ACC112 (cell line): Measurements from ENCODE around the gene NAA10.

ENCODE experiments used
- H2AFZ ChIP-seq: fragments of 200-600 bp; sonication (generic); one replicate; pipeline ENCODE4 v1.6.0; 2017; ENCODE audit warnings: antibody characterized with exemption, low read length; ENCODE audit not compliant: unreplicated experiment
- H3K27ac ChIP-seq: fragments of 200-600 bp; sonication (generic); 2 replicates; pipeline ENCODE4 v1.5.1; 2014; ENCODE audit warnings: low read depth, mild to moderate bottlenecking, antibody characterized with exemption, low read length, moderate library complexity
- H3K27me3 ChIP-seq: fragments of 200-600 bp; sonication (generic); 2 replicates; pipeline ENCODE4 v1.6.1; 2014; ENCODE audit warnings: mild to moderate bottlenecking, antibody characterized with exemption, low read length, moderate library complexity, mixed read lengths; ENCODE audit not compliant: insufficient read depth
- H3K36me3 ChIP-seq: fragments of 200-600 bp; sonication (generic); 2 replicates; pipeline ENCODE4 v1.6.1; 2016; ENCODE audit warnings: mild to moderate bottlenecking, antibody characterized with exemption, low read length, moderate library complexity, mixed read lengths; ENCODE audit not compliant: insufficient read depth
- H3K4me1 ChIP-seq: fragments of 200-600 bp; sonication (generic); one replicate; pipeline ENCODE4 v1.6.1; 2016; ENCODE audit warnings: low read length, mixed read lengths; ENCODE audit not compliant: insufficient read depth, unreplicated experiment, control insufficient read depth
- H3K4me3 ChIP-seq: fragments of 200-600 bp; sonication (generic); 2 replicates; pipeline ENCODE4 v1.5.1; 2014; ENCODE audit warnings: mild to moderate bottlenecking, low read depth, low read length
- H3K79me2 ChIP-seq: fragments of 200-600 bp; sonication (generic); one replicate; pipeline ENCODE4 v1.6.0; 2016; ENCODE audit warnings: low read length; ENCODE audit not compliant: control insufficient read depth, unreplicated experiment, insufficient read depth

The NAA10 gene

GRCh38 chrX:153955228-153955732, 20.4 kb upstream of the NAA10 start:
- H2AFZ ChIP-seq, result no peak overlapping the region
- H3K4me3 ChIP-seq, result no peak overlapping the region
- H3K79me2 ChIP-seq, result no peaks in the 10 kb centered on the region
- H3K4me1 ChIP-seq, result no peaks in the 10 kb centered on the region
- H3K27me3 ChIP-seq, result no peaks in the 10 kb centered on the region
- H3K27ac ChIP-seq, result no peak overlapping the region
- no peaks in the 10 kb centered on the region for H3K36me3 ChIP-seq

GRCh38 chrX:153954558-153955227, 19.9 kb upstream of the NAA10 start:
- H3K4me3 ChIP-seq, result no peak overlapping the region
- H2AFZ ChIP-seq, result no peak overlapping the region
- no peaks in the 10 kb centered on the region for H3K27me3 ChIP-seq
- H3K4me1 ChIP-seq, result no peaks in the 10 kb centered on the region
- no peak overlapping the region for H3K27ac ChIP-seq
- H3K36me3 ChIP-seq, result no peaks in the 10 kb centered on the region
- H3K79me2 ChIP-seq, result no peaks in the 10 kb centered on the region

GRCh38 chrX:153953892-153954557, 19.2 kb upstream of the NAA10 start:
- Histone ChIP-seq H2AFZ (no peak overlapping the region), H3K36me3 (no peaks in the 10 kb centered on the region), H3K4me1 (no peaks in the 10 kb centered on the region), H3K79me2 (no peaks in the 10 kb centered on the region), H3K27ac (no peak overlapping the region), H3K4me3 (no peak overlapping the region), H3K27me3 (no peaks in the 10 kb centered on the region)

- Histone ChIP-seq H3K4me1 (no peaks in the 10 kb centered on the region), H3K27me3 (no peaks in the 10 kb centered on the region), H3K27ac (no peak overlapping the region), H2AFZ (no peak overlapping the region), H3K36me3 (no peaks in the 10 kb centered on the region), H3K4me3 (no peak overlapping the region), H3K79me2 (no peaks in the 10 kb centered on the region)
Measured at GRCh38 chrX:153953342-153953830, 18.5 kb upstream of the NAA10 start.

GRCh38 chrX:153952373-153953026, 17.7 kb upstream of the NAA10 start:
- Histone ChIP-seq H3K27me3 (no peaks in the 10 kb centered on the region), H3K79me2 (no peaks in the 10 kb centered on the region), H2AFZ (no peak overlapping the region), H3K27ac (no peak overlapping the region), H3K36me3 (no peaks in the 10 kb centered on the region), H3K4me1 (no peaks in the 10 kb centered on the region), H3K4me3 (no peak overlapping the region)

GRCh38 chrX:153951683-153952372, 17.0 kb upstream of the NAA10 start:
- Histone ChIP-seq H3K27me3 (no peaks in the 10 kb centered on the region), H3K4me1 (no peaks in the 10 kb centered on the region), H3K4me3 (no peak overlapping the region), H3K27ac (no peak overlapping the region), H3K36me3 (no peaks in the 10 kb centered on the region), H2AFZ (no peak overlapping the region), H3K79me2 (no peaks in the 10 kb centered on the region)

- Histone ChIP-seq H3K36me3 (no peaks in the 10 kb centered on the region), H2AFZ (no peak overlapping the region), H3K27me3 (no peaks in the 10 kb centered on the region), H3K4me3 (no peak overlapping the region), H3K27ac (no peak overlapping the region), H3K79me2 (no peaks in the 10 kb centered on the region), H3K4me1 (no peaks in the 10 kb centered on the region)
Measured at GRCh38 chrX:153950127-153950526, 15.3 kb upstream of the NAA10 start.

GRCh38 chrX:153948847-153949805, 14.3 kb upstream of the NAA10 start:
- Histone ChIP-seq H3K36me3 (no peaks in the 10 kb centered on the region), H3K79me2 (no peaks in the 10 kb centered on the region), H3K27ac (no peak overlapping the region), H3K4me3 (no peak overlapping the region), H3K4me1 (peaks cover under 1% of the 10 kb centered on the region), H2AFZ (no peak overlapping the region), H3K27me3 (no peaks in the 10 kb centered on the region)

GRCh38 chrX:153948002-153948466, 13.2 kb upstream of the NAA10 start:
- no peak overlapping the region for H3K27ac ChIP-seq
- no peak overlapping the region for H2AFZ ChIP-seq
- H3K4me3 ChIP-seq, result no peak overlapping the region
- peaks cover 2% of the 10 kb centered on the region for H3K4me1 ChIP-seq
- no peaks in the 10 kb centered on the region for H3K79me2 ChIP-seq
- no peaks in the 10 kb centered on the region for H3K36me3 ChIP-seq
- no peaks in the 10 kb centered on the region for H3K27me3 ChIP-seq
